ENCODE results near the gene ADAMTSL5.
"Not testable (repeated sequence)": the region's sequence is repeated elsewhere in the genome, so short reads cannot be mapped to it uniquely, and the experiment has no call there.

ADAMTSL5 gene

DNA sequence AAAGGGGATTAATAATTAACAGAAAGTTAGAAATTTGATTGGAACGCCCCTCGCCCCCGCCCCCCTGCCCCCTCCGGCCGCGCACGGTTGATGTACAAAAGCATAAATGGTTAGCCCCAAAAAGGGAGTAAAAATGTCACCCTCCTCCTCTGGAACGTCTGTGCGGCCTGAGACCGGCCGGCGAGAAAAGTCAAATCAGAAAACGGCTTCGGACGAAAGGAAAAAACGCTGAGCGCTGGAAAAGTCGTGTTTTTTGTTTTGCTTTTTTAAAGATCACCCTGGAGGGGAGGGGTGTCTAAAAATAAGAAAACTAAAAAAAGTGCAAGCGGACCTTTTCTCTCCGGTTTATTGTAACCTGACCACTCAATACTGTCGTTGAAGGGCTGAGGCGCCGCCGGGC is 42.1 kb upstream of the ADAMTSL5 start:
- TF ChIP-seq, protein P1, sequence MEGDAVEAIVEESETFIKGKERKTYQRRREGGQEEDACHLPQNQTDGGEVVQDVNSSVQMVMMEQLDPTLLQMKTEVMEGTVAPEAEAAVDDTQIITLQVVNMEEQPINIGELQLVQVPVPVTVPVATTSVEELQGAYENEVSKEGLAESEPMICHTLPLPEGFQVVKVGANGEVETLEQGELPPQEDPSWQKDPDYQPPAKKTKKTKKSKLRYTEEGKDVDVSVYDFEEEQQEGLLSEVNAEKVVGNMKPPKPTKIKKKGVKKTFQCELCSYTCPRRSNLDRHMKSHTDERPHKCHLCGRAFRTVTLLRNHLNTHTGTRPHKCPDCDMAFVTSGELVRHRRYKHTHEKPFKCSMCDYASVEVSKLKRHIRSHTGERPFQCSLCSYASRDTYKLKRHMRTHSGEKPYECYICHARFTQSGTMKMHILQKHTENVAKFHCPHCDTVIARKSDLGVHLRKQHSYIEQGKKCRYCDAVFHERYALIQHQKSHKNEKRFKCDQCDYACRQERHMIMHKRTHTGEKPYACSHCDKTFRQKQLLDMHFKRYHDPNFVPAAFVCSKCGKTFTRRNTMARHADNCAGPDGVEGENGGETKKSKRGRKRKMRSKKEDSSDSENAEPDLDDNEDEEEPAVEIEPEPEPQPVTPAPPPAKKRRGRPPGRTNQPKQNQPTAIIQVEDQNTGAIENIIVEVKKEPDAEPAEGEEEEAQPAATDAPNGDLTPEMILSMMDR (IDR thresholded peaks at IDR 0.05; ENCODE audit: low read depth, low read length): no peak
- DNase-seq (ENCODE audit: extremely low read depth, low read depth): no peak

DNA sequence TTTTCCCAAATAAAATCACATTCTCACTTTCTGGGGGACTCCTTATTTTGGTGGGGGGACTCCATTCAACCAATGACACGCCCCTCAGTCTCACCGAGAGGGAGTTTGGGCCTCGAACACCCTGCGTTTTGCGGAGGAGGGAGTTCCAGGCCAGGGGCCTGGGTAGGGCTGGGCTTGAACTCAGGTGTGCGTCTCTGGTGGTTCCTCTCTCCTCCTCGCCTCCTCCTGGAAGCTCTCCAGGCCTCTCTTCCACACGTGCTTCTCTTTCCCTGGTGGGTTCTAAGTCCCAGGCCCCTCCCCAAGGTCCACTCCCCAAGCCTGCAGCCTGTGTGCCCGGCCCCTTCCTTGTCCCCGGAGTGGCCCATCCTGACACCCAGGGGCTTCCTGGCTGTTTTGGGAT is 40.6 kb upstream of the ADAMTSL5 start:
- TF ChIP-seq, protein P1 (IDR thresholded peaks at IDR 0.05; ENCODE audit: low read depth, low read length): no peak
- DNase-seq (ENCODE audit: extremely low read depth, low read depth): no peak

DNA sequence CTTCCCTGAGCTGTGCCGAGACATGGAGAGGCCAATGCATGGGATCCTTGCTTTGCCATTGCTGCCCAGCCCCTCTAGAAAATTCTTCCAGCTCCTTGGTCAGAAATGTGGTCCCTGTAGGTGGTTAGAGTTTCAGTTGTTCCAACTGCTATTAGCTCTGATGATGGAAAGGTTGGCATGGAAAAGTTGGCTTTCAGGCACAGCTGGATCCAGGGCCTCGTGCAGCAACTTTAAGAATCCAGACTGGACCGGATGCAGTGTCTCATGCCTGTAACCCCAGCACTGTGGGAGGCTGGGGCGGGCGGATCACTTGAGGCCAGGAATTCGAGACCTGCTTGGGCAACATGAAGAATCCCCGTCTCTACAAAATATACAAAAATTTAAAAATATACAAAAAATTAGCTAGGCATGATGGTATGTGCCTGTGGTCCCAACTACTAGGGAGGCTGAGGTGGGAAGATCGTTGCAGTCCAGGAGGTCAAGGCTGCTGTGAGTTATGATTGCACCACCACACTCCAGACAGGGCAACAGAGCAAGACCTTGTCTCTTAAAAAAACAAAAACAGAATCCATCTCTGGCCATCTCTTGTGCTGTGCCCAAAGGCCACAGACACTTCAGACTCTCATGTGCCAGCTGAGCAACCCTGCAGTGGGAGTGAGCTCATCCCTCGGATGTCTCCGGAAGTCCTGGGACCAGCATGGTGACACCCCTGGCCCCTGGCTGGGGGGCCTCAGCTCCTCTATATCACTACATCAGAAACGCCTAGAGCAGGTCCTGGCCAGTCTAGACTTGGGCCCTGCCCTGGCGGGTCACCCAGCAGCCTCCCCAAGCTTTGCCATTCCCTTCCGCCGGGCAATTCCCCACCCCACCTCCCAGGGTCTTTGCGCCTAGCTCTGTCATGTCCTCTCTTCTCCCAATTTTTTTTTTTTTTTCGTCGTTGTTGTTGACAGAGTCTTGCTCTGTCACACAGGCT is 38.5 kb upstream of the ADAMTSL5 start:
- no peak for DNase-seq (ENCODE audit: extremely low read depth, low read depth)
- TF ChIP-seq, protein P1 (IDR thresholded peaks at IDR 0.05; ENCODE audit: low read depth, low read length): no peak

DNA sequence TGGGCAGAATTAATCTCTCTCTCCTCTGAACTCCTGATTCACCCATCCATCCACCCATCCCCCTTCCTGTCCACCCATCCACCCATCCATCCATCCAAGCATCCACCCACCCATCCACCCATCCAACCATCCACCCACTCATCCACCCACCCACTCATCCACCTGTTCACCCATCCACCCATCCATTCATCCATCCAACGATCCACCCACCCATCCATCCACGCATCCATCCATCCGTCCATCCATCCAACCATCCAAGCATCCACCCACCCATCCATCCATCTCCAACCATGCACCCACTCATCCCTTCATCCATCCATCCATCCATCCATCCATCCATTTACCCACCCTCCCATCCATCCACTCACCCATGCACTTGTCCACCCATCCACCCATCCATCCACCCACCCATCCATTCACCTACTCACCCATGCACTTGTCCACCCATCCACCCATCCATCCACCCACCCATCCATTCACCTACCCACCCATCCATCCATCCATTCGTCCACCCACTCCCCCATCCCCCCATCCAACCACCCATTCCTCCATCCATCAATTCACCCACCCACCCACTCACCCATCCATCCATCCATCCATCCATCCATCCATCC is 36.6 kb upstream of the ADAMTSL5 start:
- TF ChIP-seq, protein P1 (IDR thresholded peaks at IDR 0.05; ENCODE audit: low read depth, low read length): no peak
- no peak for DNase-seq (ENCODE audit: extremely low read depth, low read depth)

DNA sequence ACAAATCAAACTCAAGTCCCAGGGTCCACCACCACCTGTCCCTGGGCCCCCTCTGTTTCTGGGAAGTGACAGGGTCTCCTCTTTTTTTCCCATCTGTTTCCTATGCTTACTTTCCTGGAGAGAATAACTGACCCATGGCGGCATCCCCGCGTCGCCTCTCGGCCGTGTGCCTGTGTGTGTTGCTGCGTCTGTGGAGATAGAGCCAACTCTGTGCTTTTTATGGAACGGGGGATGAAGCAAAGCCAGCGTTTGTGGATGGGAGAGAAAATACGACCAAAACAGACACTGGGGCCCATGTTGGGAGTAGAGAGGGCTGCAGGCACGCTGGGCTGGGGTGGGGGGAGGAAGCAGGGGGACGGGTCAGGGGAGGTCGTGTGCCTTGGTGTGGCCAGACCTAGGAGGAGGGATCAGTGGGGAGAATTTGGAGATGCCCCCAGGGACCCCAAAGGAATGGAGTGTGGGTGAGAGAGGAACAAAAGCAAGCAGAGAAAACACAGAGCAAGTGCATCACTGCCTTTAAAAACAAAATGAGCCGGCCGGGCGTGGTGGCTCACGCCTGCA is 27.6 kb upstream of the ADAMTSL5 start:
- TF ChIP-seq, protein P1 (IDR thresholded peaks at IDR 0.05; ENCODE audit: low read depth, low read length): no peak
- no peak for DNase-seq (ENCODE audit: extremely low read depth, low read depth)

DNA sequence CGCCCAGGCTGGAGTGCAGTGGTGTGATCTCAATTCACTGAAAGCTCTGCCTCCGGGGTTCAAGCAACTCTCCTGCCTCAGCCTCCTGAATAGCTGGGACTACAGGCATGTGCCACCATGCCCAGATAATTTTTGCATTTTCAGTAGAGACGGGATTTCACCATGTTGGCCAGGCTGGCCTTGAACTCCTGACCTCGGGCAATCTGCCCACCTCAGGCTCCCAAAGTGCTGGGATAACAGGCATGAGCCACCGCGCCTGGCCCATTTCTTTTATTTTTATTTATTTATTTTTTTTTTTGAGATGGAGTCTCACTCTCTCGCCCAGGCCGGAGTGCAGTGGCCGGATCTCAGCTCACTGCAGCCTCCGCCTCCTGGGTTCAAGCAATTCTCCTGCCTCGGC is 26.9 kb upstream of the ADAMTSL5 start:
- DNase-seq (ENCODE audit: extremely low read depth, low read depth): not testable (repeated sequence)

DNA sequence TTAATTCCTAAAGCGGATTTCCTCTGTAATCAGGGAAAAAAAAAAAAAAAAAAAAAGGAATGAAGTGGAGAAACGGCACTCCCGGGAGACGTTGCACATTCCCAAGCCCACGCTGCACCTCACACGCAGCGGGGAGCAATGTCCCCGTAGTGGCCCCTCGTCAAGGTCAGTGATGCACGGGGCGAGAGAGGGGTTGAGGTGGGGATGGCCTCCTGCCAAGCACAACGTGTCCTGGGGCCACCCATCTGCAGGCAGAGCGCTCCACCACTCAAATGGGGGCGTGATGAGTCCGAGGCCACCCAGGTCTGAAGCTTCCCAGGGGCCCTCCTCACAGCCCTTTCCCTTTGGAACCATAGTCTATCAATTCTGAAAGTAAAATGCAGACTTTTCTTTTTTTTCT is 26.2 kb upstream of the ADAMTSL5 start:
- TF ChIP-seq, protein P1 (IDR thresholded peaks at IDR 0.05; ENCODE audit: low read depth, low read length): no peak
- DNase-seq (ENCODE audit: extremely low read depth, low read depth): no peak

DNA sequence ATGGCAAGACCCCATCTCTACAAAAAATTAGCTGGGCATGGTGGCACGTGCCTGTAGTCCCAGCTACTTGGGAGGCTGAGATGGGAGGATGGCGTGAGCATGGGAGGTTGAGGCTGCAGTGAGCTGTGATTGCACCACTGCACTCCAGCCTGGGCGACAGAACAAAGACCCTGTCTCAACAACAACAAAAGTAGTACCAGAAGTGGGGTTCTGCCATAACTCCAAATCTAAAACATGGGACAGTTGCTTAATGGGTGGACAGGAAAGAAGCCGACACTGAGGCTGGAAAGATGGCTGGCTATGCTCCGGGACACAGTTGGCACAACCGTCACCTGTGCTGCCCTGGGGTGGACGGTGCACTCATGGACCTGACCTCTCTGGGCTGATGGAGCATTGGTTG is 22.9 kb upstream of the ADAMTSL5 start:
- DNase-seq (ENCODE audit: extremely low read depth, low read depth): not testable (repeated sequence)
